ENCODE results near the gene TADA2A.

DNA sequence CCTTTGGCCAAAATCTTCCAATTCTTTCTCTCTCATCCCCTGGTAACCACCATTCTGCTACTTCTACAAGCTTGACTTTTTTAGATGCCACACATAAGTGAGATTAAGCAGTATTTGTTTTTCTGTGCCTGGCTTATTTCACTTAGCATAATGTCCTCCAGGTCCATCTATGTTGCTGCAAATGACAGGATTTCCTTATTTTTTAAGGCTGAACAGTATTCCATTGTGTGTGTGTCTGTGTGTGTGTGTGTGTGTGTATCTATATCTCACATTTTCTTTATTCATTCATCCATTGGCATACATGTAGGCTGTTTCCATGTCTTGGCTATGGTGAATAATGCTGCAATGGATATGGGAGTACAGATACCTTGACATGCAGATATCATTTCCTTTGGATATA, 6.2 kb upstream of the TADA2A start:
- TF ChIP-seq CTCF (conservative IDR thresholded peaks at IDR 0.05; ENCODE audit: low read length): no peak
- no peak for TF ChIP-seq EZH2phosphoT487 (IDR thresholded peaks at IDR 0.05; ENCODE audit: borderline replicate concordance, low read depth, low read length)
